Measurements from ENCODE around the gene GPR141. TPM values are rescaled to one million over a fixed set of nuclear protein-coding genes. Genes with fewer than 3 reads are reported as not detected.
"Not testable (repeated sequence)": the region's sequence is repeated elsewhere in the genome, so short reads cannot be mapped to it uniquely, and the experiment has no call there.

The GPR141 gene
- total RNA-seq, 1 donor from 2014 or later: not detected

DNA sequence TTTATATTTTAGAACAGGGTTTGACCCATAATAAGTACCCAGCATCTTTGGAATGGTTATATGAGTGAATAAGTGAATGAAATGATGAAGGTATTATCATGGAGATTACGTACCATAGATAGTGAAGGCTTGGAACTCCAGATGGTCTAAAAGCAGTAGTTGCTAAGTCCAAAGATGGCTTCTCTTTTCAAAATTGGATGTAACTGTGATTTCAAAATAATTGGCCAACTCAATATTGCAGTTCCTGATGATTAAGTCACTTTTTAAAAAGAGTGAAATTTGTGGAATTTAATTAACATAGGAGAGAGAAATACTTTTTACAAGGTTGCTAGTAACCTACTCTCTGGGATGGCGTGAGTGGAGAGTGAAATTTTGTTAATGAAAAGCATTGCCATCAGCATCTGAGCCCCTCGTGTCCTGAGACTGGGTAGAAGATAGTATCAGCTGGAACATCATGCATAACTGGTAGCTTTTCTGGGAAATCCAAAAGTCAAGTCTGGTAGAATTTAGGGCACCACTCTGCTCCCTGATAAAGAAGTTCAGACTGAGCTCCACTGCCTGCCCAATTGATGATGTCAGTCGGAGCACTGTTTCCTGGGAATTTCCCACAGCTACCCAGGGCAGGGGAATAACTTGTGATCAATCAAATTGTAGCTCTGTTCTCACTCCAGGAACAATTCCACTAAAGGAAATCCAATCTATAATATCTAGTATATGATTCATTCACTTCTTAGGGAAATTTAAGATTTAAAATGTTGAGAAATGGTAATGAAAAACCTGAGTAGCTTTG, 3.2 kb downstream of the GPR141 start:
- no peak for DNase-seq (ENCODE audit: low read depth, low spot score)

DNA sequence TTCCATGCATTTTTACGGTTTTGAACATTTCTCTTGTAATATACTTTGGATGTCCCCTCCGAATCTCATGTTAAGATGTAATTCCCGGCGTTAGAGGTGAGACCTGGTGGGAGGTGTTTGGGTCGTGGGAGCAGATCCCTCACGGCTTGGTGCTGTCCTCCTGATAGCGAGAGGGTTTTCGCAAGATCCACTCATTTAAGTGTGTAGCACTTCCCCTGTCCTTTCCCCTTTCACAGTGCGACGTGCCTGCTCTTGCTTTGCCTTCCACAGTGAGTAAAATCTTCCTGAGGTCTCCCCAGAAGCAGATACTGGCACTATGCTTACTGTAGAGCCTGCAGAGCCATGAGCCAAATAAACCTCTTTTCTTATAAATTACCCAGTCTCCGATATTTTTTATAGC, 6.6 kb downstream of the GPR141 start:
- no peak for DNase-seq (ENCODE audit: low read depth, low spot score)

DNA sequence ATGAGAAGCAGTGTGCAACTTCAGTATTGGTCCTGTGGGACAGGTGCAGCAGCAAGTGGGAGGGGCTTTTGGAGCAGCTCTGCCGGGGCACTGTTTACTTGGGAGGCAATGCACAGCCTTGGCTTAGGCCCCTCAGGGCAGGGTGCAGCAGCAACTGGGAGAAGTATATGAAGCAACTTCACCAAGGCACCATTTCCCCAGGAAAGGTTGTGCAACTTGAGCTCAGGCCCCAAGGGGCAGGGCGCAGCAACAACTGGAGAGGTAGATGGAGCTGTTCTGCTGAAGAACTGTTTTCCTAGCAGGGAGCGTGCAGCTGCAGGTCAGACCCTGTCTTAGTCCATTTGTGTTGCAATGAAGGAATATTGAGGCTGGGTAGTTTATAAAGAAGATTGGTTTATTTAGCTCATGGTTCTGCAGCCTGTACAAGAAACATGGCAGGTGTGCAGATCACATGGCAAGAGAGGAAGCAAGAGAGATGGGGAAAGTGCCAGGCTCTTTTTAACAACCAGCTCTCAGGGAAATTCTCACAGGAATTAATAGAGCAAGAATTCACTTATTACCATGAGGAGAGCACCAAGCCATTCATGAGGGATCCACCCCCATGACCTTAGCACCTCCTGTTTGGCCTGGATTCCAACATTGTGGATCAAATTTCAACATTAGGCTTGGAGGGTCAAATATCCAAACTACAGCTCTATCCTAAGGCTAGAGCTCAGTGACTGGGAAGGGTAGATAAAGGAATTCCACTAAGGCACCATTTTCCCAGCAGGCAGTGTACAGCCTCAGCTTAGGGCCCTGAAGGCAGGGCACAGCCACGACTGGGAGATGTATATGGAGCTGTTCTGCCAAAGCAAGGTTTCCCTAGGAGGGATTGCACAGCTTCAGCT, 10.9 kb downstream of the GPR141 start:
- no peak for DNase-seq (ENCODE audit: low read depth, low spot score)

DNA sequence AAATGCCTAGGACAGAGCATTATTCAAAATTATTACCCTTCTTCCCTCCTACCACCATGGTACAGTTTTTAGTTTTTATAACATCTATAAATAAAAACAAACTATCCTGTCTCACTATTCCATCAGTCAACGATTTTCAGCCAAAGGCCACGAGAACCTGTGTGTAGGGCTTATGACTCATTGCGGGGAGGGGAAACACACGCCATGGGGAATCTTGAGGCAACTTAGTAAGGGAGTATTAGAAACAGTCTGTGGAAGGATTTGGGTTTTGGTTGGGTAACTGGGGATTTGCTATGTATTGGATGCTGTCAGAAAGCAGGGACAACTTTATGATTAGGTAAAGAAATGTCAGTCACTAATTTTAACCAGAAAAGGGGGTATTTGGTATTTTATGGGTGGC, 14.7 kb downstream of the GPR141 start:
- no peak for DNase-seq (ENCODE audit: low read depth, low spot score)

DNA sequence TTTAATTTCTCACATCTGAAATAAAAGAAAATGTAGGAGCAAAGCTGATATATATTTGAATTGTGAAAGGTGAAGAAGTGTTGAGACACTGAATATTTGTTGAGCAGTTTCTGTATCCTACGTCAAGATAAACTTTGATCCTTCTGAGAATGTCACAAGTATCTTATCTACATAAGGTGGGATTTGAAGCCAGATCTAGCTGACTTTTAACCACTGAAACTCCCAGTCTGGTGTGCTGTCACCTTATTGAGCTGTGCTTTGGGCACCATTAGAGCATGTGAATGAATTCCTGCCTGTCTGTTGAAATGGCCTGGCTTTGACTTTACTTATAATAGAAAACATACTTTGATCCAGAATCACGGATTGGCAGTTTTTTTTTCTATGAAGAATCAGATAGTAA, 15.2 kb downstream of the GPR141 start:
- DNase-seq (ENCODE audit: low read depth, low spot score): no peak

DNA sequence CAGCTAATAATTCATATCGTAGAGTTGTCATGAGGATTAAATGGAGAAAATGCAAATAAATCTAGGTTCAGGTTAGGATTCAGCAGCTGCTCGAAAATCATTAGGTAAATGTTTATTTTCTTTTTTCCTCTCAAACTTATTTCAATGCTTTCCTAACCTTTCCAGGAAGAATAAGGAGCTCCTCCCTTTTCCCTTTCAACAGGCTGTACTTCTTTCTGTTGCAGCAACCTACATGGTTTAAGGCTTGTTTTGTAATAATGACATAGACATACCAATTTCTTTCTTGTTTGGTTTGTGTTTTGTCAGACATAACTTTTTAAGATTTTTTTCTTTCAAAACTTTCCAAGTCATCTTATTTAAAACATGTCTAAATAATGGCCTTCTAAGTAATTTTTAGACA, 18.2 kb downstream of the GPR141 start:
- DNase-seq (ENCODE audit: low read depth, low spot score): no peak

DNA sequence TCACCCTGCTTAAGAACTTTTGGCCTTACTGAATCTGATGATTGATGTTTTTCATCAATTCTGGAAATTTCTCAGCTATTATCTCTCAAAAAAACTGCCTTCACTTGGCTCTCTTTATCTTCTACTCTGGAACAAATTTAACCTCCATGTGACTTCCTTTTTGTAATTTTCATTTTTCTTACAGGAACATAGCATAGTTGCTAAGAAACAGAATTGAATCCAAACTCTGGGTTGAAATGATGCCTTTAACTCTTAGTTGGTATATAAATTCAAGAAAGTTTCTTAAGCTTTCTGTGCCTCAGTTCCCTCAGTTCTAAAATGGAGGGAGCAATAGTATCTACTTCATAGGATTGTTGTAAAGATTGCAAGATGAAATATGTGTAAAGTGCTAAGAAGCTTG, 19.8 kb downstream of the GPR141 start:
- no peak for DNase-seq (ENCODE audit: low read depth, low spot score)

DNA sequence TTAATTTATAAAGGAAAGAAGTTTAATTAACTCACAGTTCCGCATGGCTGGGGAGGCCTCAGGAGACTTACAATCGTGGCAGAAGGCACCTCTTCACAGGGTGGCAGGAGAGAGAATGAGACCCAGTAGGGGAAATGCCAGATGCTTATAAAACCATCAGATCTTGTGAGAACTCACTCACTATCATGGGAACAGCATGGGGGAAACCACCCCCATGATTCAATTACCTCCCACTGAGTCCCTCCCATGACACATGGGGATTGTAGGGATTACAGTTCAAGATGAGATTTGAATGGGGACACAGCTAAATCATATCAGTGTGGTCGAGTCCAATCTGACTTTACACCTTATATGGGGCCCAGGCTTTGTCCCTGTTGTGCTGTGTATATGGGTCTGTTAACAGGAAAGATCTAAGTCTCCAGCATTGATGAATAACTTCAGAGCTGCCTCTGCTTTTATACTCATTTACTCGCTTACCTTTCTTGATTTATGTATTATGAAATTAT, 20.8 kb downstream of the GPR141 start:
- DNase-seq (ENCODE audit: low read depth, low spot score): not testable (repeated sequence)

DNA sequence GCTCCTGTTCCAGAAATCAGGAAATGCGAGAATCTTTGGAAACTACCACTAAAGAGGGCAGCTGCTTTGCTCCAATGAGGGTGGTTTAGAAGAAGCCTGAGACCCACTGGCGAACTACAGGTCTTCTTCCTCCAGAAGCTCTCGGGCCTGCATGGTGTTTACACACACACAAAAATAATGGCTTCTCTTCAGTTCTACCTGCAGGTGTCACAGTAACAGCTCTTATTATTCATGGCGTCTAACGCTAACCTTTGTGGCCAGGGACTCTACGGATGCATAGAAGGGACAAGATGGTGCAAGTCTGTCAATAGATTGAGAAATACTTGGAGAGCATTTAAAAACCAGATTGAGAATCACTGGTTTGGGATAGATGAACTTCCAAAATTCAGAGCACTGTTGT, 22.4 kb downstream of the GPR141 start:
- no peak for DNase-seq (ENCODE audit: low read depth, low spot score)

DNA sequence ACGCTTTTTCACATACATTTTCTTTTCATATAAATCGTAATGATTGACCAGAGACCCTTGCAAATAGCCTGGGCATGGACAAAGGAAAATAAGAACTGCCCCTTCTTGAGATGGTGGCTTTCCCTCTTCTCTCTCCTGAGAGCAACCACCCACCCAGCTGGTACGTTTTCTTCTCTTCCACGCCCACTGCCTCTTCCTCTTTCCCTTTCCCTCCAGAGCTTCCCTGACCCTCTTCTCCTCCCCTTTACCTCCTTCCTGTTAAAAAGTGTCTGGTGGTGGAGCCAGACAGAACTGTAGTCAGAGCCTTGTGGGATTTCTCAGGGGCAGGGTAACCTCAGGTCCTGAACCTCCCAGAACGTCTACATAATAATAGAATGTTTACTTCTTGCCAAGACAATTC, 23.2 kb downstream of the GPR141 start:
- DNase-seq (ENCODE audit: low read depth, low spot score): no peak

DNA sequence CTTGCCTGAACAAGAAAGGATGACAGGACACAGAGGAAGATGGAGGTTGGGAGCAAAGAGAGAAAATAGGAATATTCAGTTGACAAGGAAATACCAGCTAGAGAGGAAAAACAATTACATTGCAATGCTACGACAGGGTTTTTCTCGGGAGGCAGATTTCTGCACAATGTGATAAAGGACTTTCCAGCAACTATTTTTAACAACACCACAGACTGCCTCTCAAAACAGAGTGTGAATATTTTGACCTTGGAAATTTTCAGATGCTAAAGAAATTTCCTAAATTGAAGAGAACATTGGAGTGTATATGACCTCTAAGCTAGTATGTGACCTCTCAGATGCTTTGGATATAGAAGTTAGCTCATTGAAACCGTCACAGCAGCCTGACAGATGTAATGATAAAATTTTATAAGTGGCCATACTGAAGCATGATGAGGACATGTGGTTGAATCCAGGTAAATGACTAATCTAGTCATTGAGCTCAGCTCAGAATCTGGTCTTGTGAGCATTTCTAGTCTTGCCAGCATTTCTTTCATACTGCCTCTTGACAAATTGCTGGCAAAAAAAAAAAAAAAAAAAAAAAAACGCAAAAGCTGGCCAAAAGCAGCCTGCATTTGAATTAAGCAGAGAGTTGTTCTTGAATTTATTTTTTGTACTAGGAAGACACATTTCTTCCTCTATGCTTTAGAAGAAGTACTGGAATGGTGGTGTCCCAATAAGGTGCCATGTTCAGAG, 24.4 kb downstream of the GPR141 start:
- no peak for DNase-seq (ENCODE audit: low read depth, low spot score)

DNA sequence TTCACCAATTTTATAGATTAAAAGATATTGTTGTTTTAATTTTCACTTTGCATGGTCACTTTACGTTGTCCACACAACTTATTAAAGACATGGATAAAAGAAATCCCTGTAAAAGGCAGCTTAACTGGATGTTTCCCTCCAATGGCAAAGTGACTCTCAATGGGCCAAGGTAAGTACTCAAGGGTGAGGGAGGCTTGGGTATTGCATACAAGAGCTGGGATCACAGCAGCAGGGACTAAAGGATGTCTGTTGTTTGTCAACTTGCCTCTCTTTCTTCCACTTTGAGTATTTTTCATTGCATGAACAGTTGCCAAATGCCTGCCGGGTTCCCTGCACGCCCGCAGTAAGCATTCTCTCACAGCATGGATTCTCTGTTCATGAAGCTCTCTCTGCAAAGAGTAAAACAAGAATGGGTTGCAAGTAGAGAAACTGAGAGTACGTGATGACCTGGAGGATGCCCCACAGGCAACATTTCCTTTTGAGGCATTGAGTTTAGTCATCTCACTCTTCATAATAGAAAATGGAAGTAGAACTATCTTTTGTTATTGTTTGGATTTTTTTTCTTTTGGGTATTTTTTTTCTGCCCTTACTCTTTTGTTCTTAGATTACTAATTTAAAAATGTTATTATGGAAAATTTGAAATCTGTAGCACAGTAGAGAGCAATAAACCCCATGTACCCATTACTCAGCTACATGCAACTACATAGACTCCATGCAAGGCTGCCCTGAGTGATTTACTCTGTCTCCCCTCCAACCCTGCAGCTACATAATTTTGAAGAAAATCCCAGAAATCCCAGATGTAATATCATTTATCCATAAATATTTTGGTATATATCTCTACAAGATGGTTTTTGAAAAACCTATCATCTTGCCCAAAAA, 26.3 kb downstream of the GPR141 start:
- no peak for DNase-seq (ENCODE audit: low read depth, low spot score)

DNA sequence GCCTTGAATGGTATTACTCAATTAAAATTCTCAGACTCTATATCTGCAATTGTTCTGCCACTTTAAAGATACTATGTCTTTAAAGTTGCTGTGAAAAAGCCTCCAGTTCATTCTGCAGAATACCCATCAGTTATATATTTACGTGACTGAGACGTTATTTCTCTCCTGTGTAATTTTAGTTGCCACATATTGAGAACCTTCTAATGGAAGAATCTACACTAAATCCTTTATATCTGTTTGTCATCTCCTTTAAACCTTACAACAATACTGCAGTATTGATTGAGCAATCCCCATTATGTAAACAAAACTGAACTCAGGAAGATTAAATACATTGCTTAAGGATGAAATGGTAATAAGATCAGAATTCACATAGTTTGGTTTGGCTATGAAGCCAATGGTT, 30.0 kb downstream of the GPR141 start:
- no peak for DNase-seq (ENCODE audit: low read depth, low spot score)

DNA sequence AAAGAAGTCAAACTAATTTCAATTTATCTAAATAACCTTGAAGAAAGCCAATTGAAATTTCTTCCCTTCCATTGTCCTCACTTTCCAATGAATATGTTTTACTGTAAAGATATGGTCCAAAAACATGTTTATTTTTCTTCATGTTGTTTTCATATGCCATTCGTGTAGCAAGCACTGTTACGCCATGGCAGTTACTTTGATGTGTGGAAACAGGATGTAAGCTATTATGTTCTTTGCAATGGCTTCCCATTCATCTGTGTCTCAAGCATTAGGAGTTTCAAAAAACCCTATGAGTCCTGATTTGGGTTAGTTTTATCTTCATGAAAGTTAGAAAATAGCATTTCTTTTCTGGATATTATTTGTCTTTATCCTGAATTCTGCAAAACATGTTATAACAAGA, 31.0 kb downstream of the GPR141 start:
- no peak for DNase-seq (ENCODE audit: low read depth, low spot score)

DNA sequence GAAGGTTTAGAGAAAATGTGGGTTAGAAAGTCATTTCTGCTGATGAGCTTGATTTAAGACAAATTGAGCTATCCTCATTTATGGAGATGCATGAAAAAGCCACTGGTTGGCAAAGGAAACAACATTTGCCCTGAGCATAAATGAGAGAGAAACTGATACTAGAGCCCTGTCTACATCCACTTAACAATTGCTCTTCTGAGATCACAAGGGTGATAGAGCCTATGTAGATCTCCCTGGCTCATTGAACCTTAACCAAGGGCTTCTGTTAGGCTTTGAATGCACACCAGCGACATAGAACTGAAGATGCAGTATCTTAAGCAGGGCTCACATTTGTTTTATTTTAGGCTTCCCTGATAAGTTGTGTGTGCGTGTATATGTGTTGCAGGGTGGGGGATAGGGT, 35.0 kb downstream of the GPR141 start:
- DNase-seq (ENCODE audit: low read depth, low spot score): no peak

DNA sequence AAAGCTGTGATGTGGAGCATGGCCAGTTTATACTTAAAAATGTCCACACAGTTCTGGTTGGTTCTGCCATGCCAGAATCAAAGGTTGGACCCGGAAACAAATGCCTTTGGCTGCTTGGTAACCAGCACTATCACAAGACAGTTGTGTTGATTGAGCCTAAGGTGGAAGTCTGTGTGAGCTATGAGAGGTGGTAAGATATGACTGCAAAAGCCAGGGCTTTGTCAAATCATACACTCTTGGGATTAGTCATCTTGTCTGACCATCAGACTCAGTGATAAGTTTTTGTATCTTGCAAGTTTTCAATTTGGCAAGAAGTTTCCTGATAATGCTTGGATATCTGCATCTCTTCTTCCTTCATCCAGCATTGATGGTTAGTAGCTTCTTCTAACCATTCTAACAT, 35.5 kb downstream of the GPR141 start:
- DNase-seq (ENCODE audit: low read depth, low spot score): no peak

DNA sequence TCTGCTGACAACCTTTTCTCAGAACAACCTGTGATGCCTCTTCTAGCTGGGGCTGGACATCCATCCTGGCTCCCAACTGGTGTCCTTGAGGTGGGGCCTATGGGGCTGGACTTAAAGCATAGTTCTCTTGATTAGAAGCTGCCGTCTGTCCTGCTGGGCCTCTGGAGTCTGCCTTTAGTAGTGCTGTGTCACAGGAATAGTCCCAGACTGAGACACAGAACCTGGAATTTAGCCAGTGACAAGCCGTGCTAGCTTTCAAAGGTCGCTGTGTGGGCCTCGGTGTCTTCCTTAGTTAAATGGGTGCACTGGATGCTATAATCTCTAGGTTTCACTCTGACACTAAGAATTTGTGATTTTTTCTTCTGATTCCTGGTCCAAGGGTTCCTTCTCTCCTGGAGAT, 41.2 kb downstream of the GPR141 start:
- no peak for DNase-seq (ENCODE audit: low read depth, low spot score)

DNA sequence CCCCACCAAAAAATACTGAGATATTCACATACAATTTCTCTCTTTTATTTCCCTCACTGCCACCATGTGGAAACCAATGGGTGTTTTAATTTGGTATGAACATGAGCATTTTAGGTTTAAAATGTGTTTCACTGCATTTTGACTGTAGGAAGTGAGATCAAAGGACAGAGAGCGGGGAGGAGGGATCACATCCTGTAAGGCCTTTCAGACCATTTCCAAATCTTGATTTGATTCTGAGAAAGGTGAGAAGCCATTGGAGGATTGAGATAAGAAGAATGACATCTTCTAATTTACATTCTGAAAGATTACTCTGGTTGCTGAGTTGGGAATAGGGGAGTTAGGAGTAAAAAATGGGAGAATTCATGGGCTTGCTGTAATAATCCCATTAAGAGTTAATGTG, 42.5 kb downstream of the GPR141 start:
- no peak for DNase-seq (ENCODE audit: low read depth, low spot score)

DNA sequence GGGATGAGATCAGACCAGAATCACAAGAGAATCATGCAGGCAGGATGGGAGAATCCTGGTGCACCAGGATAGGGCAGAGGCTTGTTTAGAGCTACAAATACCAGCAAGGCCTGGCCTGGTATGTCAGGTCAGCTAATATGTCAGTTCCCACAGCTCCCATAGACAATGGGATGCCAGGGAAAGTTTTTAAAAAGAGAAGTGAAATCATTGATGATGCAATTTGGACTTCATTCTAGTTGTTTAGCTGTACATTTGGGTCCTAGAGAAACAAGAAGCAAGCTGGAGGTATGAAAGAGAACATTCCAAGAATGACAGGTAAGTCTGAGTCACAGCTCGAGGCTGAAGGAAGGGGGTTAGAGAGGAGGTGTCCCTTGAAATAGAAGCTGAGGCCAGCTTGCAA, 45.2 kb downstream of the GPR141 start:
- no peak for DNase-seq (ENCODE audit: low read depth, low spot score)

DNA sequence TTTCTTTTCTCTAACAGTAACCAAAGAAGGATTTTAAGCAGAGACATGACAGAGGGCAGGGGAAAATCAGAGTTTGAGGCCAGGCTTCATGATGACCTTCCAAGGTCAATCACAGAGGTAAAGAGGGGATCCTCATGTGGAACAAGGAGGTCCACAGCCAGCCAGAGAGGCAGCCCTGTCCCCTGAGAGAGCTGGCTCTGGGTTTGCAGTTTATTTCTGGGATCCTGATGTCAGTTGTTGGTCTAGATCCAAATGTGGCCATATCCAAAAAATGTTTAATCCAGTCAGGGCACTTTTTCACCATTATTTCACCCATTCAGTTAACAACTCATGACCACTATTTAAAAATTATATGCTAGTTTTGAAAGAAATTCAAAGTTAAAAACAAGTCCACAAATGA, 45.6 kb downstream of the GPR141 start:
- no peak for DNase-seq (ENCODE audit: low read depth, low spot score)

DNA sequence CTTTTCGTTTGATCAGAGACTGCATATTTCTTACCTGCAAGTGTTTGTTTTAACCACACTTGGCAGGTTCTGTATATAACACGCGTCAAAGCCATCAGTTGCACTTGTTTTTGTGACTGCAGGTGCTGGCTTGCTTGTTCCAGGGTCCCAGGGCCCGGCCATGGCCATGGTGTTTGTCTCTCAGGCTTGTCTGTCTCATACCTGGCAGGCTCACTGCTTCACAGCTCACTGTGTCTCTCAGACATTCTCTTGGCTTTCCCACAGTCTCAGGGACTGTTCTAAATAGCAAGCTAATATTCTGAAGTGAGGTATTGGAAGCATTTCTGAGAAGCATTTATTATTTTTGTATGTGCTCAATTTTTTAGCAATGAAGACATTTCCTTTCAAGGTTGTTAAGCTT, 46.9 kb downstream of the GPR141 start:
- no peak for DNase-seq (ENCODE audit: low read depth, low spot score)
